22Rv1 (cell line): ENCODE results near the gene INPP5B.

Experiments
- H3K27ac ChIP-seq: fragments of 450-650 bp; 2 replicates; pipeline ENCODE4 v1.5.1; 2017
- ZFX ChIP-seq: fragments of 450-650 bp; IDR thresholded peaks from 2 replicates; pipeline ENCODE4 v1.6.1; 2017; ENCODE audit warnings: antibody characterized with exemption, borderline replicate concordance
- TF ChIP-seq, protein P1 (sequence below): fragments of 450-650 bp; IDR thresholded peaks from 2 replicates; pipeline ENCODE4 v1.5.1; 2017; ENCODE audit warnings: mild to moderate bottlenecking

Gene INPP5B

DNA sequence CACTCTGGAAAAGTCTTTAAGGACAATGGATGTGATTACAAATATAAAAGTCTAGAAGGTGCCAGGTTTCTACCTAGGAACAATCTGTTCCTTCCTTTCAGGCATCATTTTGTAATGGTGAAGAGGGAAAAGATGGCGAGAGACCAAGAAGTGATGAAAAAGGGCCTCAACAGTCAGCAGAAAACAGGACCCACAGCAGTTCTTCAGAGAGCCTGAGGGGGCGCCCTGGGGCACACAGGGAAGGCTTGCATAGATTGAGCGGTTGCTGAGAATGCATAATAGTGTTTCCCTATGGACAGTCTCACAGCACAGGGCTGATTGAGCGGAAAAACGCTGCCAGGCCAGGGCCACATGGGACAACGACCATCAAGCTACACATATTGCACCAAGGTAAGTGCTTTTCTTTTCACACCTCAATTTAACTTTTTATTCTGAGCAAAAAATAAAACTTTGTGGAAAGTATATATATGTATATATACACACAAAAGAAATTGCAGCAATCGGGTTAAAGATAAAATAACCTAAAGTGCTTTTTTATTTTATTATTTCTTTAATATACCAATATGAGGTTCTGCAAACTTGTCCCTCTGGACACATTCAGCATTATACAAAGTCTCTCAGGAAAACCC, 135.7 kb downstream of the INPP5B start:
- TF ChIP-seq, protein P1, sequence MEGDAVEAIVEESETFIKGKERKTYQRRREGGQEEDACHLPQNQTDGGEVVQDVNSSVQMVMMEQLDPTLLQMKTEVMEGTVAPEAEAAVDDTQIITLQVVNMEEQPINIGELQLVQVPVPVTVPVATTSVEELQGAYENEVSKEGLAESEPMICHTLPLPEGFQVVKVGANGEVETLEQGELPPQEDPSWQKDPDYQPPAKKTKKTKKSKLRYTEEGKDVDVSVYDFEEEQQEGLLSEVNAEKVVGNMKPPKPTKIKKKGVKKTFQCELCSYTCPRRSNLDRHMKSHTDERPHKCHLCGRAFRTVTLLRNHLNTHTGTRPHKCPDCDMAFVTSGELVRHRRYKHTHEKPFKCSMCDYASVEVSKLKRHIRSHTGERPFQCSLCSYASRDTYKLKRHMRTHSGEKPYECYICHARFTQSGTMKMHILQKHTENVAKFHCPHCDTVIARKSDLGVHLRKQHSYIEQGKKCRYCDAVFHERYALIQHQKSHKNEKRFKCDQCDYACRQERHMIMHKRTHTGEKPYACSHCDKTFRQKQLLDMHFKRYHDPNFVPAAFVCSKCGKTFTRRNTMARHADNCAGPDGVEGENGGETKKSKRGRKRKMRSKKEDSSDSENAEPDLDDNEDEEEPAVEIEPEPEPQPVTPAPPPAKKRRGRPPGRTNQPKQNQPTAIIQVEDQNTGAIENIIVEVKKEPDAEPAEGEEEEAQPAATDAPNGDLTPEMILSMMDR: peak; percentile 95
- TF ChIP-seq ZFX: no peak
- peak overlapping the region; percentile 96 for H3K27ac ChIP-seq
